Femur (tissue), 1 donor: Measurements from ENCODE around the gene ZMYND19.
A peak's percentile ranks its signal among the peaks of the same experiment; 100 is the strongest.
"Not testable (repeated sequence)": the region's sequence is repeated elsewhere in the genome, so short reads cannot be mapped to it uniquely, and the experiment has no call there.

Source experiments
- DNase-seq: peaks from one replicate; pipeline ENCODE4 v3.0.0-alpha.2; 2017

ZMYND19 gene

DNA sequence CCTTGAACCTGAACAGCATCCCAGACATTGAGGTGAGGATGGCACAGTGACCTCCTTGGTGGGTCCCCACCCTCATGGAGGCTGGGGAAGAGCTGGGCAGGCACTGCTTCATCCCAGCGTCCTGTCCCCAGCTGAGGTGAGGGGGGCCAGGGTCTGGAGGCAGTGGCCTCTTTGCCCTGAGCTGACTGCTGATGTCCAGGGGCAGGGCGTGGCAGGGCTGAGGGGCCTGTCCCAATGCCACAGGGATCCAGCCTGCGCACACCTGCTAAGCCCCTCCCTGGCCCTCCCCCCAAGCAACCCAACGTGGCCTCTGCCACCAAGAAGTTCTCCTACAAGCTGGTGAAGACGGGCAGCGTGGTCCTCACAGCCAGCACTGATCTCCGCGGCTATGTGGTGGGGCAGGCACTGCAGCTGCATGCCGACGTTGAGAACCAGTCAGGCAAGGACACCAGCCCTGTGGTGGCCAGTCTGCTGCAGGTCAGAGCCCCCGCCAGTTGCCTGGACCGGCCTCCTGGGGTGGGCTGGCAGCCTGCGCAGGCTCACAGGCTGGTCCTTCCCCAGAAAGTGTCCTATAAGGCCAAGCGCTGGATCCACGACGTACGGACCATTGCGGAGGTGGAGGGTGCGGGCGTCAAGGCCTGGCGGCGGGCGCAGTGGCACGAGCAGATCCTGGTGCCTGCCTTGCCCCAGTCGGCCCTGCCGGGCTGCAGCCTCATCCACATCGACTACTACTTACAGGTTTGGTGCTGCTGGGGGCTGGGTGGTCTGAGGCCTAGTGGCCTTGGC lies 23.6 kb upstream of the ZMYND19 start:
- DNase-seq, result no peak

DNA sequence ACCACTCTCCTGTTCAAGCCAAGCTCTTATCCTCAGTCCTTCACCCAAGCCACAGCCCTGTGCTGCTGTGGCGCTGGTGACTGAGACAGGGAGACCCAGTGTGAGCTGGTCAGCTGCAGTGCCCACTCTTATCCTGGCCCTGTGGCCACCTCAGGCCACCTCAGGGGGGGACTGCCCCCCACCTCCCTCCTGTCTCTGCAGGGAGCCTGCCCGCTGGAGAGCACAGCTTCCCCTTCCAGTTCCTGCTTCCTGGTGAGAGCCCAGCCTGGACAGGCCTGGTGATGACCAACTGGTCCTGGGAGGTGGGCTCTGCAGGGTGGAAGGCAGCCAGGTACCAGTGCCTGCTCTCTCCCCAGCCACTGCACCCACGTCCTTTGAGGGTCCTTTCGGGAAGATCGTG lies 22.9 kb upstream of the ZMYND19 start:
- no peak for DNase-seq

- no peak for DNase-seq
Measured at GRCh38 chr9:137612741-137613142, 22.4 kb upstream of the ZMYND19 start.

DNA sequence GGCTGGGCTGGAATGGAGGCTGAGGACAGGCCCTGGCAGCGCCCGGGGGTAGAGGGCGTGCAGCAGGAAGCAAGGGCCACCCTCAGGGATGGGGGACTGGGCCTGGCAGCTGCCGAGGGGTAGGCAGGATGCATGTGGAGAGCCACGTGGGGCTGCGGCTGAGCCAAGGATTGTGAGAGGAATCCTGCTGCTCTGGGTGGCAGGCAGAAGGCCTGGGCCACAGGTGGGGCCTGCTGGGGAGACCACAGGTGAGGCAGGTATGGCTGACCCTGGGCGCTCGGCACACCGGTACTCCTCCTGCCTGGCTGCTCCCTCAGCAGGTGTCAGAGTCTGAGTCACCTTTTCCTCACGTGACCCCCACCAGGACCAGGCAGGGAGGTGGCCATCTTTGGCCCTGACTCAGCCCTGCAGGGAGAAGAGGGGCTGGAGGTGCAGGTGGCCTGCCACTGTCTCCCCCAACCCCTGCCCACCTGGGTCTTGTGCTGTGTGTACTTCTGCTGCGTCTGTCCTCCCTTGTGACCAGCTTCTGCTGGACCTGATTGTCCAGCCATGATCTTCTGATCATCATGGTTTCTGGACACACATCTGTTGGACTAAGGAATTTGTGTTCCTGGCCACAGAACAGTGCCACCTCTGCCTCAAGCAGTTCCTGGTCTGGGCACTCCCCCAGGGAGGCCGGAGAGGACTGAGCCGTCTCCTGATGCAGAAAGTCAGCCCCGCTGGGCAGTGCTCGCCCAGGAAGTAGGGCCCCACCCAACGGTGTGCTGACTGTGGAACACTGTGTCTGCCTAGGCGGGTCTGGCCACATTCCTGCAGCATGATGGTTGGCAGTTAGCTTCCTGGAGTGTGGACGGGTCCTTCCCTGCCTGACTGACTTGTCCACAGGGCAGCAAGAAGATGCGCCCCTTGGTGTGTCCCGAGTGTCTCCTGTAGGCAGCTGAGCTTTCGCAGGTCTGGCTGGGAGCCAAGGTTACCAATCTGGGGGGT lies 21.6 kb upstream of the ZMYND19 start:
- no peak for DNase-seq

DNA sequence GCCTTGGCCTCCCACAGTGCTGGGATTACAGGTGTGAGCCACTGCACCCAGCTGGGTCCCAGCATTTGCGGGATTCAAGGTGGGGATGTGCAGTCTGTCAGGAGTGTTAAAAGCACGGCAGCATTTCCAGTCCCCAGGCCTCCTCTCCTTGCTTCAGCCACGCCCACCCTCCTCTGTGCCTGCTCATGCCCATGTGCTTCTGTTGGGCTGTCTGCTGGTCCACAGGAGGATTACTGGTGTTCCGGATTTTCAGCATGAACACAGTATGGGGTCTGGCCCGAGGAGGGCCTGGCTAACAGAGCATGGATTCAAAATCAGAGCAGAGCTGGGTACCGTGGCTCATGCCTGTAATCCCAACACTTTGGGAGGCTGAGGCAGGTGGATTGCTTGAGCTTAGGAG lies 20.6 kb upstream of the ZMYND19 start:
- no peak for DNase-seq

GRCh38 chr9:137607141-137607857 lies 17.0 kb upstream of the ZMYND19 start:
- no peak for DNase-seq

GRCh38 chr9:137606734-137607138 lies 16.4 kb upstream of the ZMYND19 start:
- DNase-seq, result no peak

- DNase-seq, result no peak
Measured at GRCh38 chr9:137606005-137606621, 15.8 kb upstream of the ZMYND19 start.

DNA sequence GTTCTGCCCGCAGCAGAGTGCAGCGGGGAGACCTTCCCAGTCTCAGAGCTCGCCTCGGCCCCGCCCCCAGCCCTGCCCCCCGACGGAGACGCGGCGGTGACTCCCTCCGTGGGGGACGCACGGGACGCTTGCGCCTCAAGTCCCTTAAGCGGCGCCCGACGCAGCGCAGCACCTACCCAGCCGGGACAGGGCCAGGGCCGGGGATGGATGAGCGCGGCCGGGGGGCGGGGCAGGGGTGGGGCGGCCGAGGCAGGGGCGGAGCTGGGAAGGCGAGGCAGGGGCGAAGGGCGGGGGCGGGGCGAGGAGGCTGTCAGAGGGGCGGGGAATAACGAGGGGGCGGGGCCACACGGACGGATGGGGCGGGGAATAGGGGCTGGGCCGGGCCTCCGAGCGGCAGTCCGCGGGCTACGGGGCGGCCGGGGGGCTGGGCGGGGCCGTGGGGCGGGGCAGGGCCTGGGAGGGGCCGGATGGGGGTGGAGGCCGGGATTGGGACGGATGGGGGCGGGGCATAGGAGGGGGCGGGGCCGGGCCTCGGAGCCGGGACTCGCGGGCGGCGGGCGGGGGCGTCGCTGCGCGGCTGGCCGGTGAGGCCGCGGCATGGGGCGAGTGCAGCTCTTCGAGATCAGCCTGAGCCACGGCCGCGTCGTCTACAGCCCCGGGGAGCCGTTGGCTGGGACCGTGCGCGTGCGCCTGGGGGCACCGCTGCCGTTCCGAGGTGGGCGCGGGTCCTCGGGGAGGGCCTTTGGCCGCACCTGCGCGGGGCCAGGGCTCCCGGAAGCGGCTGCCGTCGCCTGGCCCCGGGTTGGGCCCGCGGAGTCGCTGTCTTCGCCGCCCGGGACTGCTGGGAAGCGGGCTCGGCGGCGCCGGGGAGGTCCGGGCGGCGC lies 15.1 kb upstream of the ZMYND19 start, which contains the start of gene ARRDC1:
Gene ARRDC1, plus strand, starts transcription at position 566 of the 884 bp plus-strand sequence. Its CDS starts 32 bp downstream, at position 598.
- peak; percentile 97 for DNase-seq

- no peak for DNase-seq
Measured at GRCh38 chr9:137604345-137605086, 14.2 kb upstream of the ZMYND19 start.

DNA sequence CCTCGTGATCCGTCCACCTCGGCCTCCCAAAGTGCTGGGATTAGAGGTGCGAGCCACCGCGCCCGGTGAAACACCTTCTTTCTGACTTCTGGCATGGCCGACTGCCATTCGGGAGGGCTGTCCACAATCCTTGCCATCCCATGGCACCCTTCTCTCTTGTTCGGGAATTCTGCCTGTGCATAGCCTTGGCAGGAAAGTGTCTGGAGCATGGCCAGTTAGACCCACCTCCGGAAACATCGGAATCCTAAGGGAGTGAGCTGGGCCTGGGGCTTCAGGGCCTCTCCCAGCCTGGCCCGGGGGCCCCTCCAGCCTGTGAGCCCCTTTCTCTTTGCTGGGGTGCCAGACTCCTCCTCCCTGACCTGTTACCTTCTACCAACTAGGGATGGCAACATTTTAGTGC lies 13.6 kb upstream of the ZMYND19 start:
- DNase-seq, result no peak

- no peak for DNase-seq
Measured at GRCh38 chr9:137602661-137603060, 12.3 kb upstream of the ZMYND19 start.

DNA sequence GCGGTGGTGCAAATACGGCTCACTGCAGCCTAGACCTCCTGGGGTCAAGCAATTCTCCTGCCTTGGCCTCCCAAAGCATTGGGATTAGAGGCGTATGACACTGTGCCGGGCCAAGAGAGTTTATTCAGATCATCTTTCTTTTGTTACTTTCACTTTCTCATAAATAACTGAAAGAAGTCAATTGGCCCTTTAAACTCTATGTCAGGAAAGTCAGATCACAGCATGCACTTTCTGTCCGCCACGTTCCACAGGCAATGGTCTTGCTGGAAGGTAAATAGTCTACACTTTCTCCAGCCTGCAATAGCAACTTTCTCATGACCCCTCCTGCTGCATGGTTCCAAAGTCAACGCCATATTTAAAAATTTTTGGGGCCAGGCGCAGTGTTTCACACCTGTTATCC lies 8.6 kb upstream of the ZMYND19 start:
- DNase-seq, result no peak

GRCh38 chr9:137596577-137596976 lies 6.3 kb upstream of the ZMYND19 start:
- DNase-seq, result not testable (repeated sequence)

- no peak for DNase-seq
Measured at GRCh38 chr9:137593176-137593575, 2.9 kb upstream of the ZMYND19 start.

GRCh38 chr9:137592767-137593166 lies 2.5 kb upstream of the ZMYND19 start:
- no peak for DNase-seq

DNA sequence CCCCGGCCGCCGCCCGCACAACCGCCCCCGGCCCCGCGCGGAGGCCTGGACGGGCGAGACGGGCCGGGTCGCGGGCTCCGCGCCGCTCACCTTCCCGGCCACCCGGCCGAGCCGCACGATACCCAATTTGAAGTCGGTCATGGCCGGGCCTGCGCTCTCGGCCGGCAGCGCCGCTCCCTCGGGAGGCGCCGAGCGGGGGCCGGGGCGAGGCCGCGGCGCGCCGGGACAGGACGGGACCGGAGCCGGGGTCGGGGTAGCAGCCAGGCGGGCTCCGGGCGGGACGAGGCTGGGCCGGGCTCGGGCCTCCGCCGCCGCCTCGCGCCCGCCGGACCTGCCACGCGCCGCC lies 216 bp downstream of the ZMYND19 start:
- no peak for DNase-seq

DNA sequence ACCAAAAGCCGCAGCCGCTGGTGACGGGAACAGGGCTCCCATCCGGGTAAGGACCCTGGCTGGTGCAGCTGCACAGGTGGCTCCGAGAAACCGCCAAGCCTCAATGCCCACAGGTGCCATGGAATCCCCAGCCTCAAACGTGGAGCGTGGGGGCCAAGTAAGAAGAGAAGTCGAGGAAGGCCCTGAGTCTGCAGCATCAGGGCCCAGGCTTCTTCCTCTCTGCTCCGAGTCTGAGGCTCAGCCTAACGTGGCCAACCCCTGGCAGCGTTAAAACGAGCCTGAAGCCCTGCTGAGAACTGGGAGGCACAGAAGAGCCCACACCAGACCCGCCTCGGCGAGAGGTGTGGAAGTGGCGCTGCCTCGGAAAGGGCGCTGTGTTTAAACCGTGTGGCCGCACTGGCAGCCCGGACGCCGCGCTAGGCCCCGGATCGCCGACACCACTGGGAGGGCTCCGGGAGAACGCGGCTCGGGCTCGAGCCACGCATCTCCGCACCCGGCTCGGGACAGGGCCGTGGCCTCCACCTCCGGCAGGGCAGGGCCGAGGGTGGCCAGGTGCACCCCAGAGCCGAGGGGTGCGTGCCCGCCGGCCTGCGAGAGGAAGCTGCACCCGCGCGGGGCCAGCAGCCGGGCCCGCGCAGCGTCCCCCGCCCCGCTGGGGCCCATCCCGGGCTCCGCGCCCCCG lies 730 bp downstream of the ZMYND19 start:
- DNase-seq, result no peak

DNA sequence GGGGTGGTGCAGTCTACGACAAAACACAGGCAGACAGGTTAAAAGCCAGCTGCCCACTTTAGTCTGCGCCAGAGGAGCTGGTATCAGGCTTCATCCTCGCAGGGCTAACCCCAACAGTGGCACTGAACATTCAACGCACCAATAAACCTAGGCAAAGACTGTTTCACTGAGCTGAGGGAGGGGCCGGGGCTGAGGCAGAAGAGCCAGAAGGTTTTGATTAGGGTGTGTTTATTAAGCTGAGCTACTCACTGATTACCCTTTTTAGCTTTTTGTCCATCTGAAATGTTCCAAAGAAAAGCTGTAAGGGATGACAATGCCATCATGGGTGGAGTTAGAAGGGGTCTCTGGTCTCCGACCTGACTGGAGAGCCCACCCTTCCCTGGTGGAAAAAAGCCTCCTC lies 1.4 kb downstream of the ZMYND19 start:
- no peak for DNase-seq

- DNase-seq, result no peak
Measured at GRCh38 chr9:137588311-137588710, 2.0 kb downstream of the ZMYND19 start.
